Endothelial cell of umbilical vein (primary cell): ENCODE measurements around the gene MAGEB17. TPM values are rescaled to one million over a fixed set of nuclear protein-coding genes. Genes with fewer than 3 reads are reported as not detected.

Experiments
- BruUV-seq: library from RNA; stranded (reverse); fragments of 400-500 nt; replicated peaks from 2 replicates; lab custom pipeline; 2021; lab: Mats Ljungman, UMichigan
- CTCF ChIA-PET: fragments of 300-600, 350-600 bp; sonication (Branson Sonifier 250); formaldehyde crosslinking; loops from one replicate; lab custom pipeline; 2021; ENCODE audit warnings: antibody characterized with exemption, inconsistent platforms; lab: Charles Lee
- POLR2A ChIA-PET: fragments of 300-600, 350-600 bp; sonication (Branson Sonifier 250); formaldehyde crosslinking; loops from one replicate; lab custom pipeline; 2021; ENCODE audit warnings: antibody characterized with exemption, inconsistent platforms; lab: Charles Lee
- DNase-seq: peaks from one replicate; pipeline ENCODE4 v3.0.0-alpha.2; 2011; ENCODE audit warnings: low read depth, low spot score
- FAIRE-seq: peaks from 2 replicates; lab custom pipeline; 2011; peaks lifted over from hg19 to GRCh38; lab: Jason Lieb, UNC
- H2AFZ ChIP-seq: 2 replicates; pipeline ENCODE4 v1.6.0; 2012; ENCODE audit warnings: low read depth, low read length, control low read depth, inconsistent platforms
- H3K27ac ChIP-seq: 2 replicates; pipeline ENCODE4 v1.5.1; 2011; ENCODE audit warnings: low read depth, mild to moderate bottlenecking, control low read depth, low read length, moderate library complexity; ENCODE audit not compliant: insufficient read depth
- H3K27me3 ChIP-seq, 2 experiments: 2 replicates each; pipeline versions ENCODE4 v1.6.0 to v1.6.1; 2011; ENCODE audit warnings: low read length in 2 of 2, mixed read lengths in 1 of 2; ENCODE audit not compliant: control insufficient read depth in 2 of 2, insufficient read depth in 2 of 2
- H3K36me3 ChIP-seq, 2 experiments: 2 replicates in 1 of 2; 3 replicates in 1 of 2; pipeline ENCODE4 v1.5.1; 2011; ENCODE audit warnings: low read length in 2 of 2, mild to moderate bottlenecking in 1 of 2, moderate library complexity in 1 of 2; ENCODE audit not compliant: control insufficient read depth in 2 of 2, insufficient read depth in 2 of 2; ENCODE audit errors: extremely low read depth in 1 of 2
- H3K4me1 ChIP-seq: 3 replicates; pipeline ENCODE4 v1.5.1; 2011; ENCODE audit warnings: mild to moderate bottlenecking, low read length; ENCODE audit not compliant: control insufficient read depth, insufficient read depth; ENCODE audit errors: extremely low read depth
- H3K4me2 ChIP-seq: 2 replicates; pipeline ENCODE4 v1.6.1; 2011; ENCODE audit warnings: low read length, control low read depth, mixed read lengths; ENCODE audit not compliant: insufficient read depth
- H3K4me3 ChIP-seq, 3 experiments: fragments of 200-600 bp in 1 of 3; sonication (generic), shearing (Covaris generic) in 1 of 3; replicated peaks in 1 of 3; 2 replicates each; pipeline ENCODE4 v1.5.1; 2011 to 2016; ENCODE audit warnings: control low read depth in 3 of 3, low read length in 3 of 3, mild to moderate bottlenecking in 2 of 3, inconsistent platforms in 1 of 3, low read depth in 1 of 3, moderate library complexity in 1 of 3; ENCODE audit not compliant: insufficient read depth in 1 of 3
- H3K79me2 ChIP-seq: 2 replicates; pipeline ENCODE4 v1.6.0; 2012; ENCODE audit warnings: low read length, inconsistent platforms; ENCODE audit not compliant: control insufficient read depth, insufficient read depth
- H3K9ac ChIP-seq: replicated peaks from 2 replicates; pipeline ENCODE3; 2011; ENCODE audit warnings: low read length, control low read depth; ENCODE audit not compliant: insufficient read depth; ENCODE audit errors: extremely low read depth
- H3K9me1 ChIP-seq: replicated peaks from 3 replicates; pipeline ENCODE4 v1.6.0; 2011; ENCODE audit warnings: mild to moderate bottlenecking, low read length; ENCODE audit not compliant: control insufficient read depth, insufficient read depth; ENCODE audit errors: extremely low read depth
- H3K9me3 ChIP-seq: replicated peaks from 2 replicates; pipeline ENCODE4 v1.5.1; 2012; ENCODE audit warnings: low read length, inconsistent platforms; ENCODE audit not compliant: control insufficient read depth, insufficient read depth
- H4K20me1 ChIP-seq: replicated peaks from 2 replicates; pipeline ENCODE3; 2011; ENCODE audit warnings: mild to moderate bottlenecking, low read length; ENCODE audit not compliant: control insufficient read depth, insufficient read depth; ENCODE audit errors: extremely low read depth
- CTCF ChIP-seq, 2 donors: IDR thresholded peaks; 1 replicate in 1 of 2; 2 replicates in 1 of 2; pipeline ENCODE4 v1.5.1; 2011; ENCODE audit warnings: low read length in 2 of 2, mild to moderate bottlenecking in 2 of 2, moderate library complexity in 2 of 2, control low read depth in 1 of 2, inconsistent platforms in 1 of 2, low read depth in 1 of 2; ENCODE audit not compliant: insufficient read depth in 1 of 2; ENCODE audit errors: extremely low read depth in 1 of 2
- EZH2 ChIP-seq: IDR thresholded peaks from 2 replicates; pipeline ENCODE4 v1.6.1; 2012; ENCODE audit warnings: borderline replicate concordance, low read depth, mild to moderate bottlenecking, moderate library complexity, low read length, inconsistent platforms; ENCODE audit not compliant: severe bottlenecking
- FOS ChIP-seq: IDR thresholded peaks from 2 replicates; pipeline ENCODE4 v1.6.1; 2011; ENCODE audit warnings: mild to moderate bottlenecking, low read length, moderate library complexity, borderline replicate concordance; ENCODE audit not compliant: insufficient read depth
- GATA2 ChIP-seq: IDR thresholded peaks from 2 replicates; pipeline ENCODE4 v1.7.0; 2011; ENCODE audit warnings: low read depth, mild to moderate bottlenecking, moderate library complexity, mixed read lengths, low read length; ENCODE audit not compliant: insufficient read length, insufficient read depth
- JUN ChIP-seq: IDR thresholded peaks from 2 replicates; pipeline ENCODE4 v1.6.1; 2011; ENCODE audit warnings: borderline replicate concordance, low read depth; ENCODE audit not compliant: insufficient read length, insufficient read depth
- MYC ChIP-seq: IDR thresholded peaks from one replicate; pipeline ENCODE4 v1.6.1; 2011; ENCODE audit warnings: mild to moderate bottlenecking, low read depth, low read length
- POLR2A ChIP-seq: IDR thresholded peaks from 2 replicates; pipeline ENCODE4 v1.6.1; 2012; ENCODE audit warnings: low read depth, mild to moderate bottlenecking, control low read depth, low read length
- POLR2AphosphoS5 ChIP-seq: IDR thresholded peaks from 2 replicates; pipeline ENCODE4 v1.6.1; 2012; ENCODE audit warnings: low read depth, mild to moderate bottlenecking, control low read depth, low read length, moderate library complexity; ENCODE audit not compliant: insufficient read depth
- dilution Hi-C: fragments of 300-500 bp; cut with MboI; formaldehyde crosslinking; loops from one replicate; pipeline ENCODE4 v1.15.0; 2019; ENCODE audit warnings: low sequenced_read_pairs; ENCODE audit not compliant: extremely low pct_ligation_motif_present
- intact Hi-C: fragments of 100-400 bp; cut with micrococcal nuclease; formaldehyde crosslinking; loops from one replicate; pipeline ENCODE4 v1.10.0; 2022
- polyA plus RNA-seq, 4 experiments: library from polyadenylated mRNA; depleted of rRNA in 3 of 4; stranded (reverse) in 3 of 4; unstranded in 1 of 4; fragments of >200 nt; gene quantifications; 2 replicates each; pipeline versions ENCODE4 v1.2.1 to v1.2.3, GENCODE V29; 2011 to 2012; ENCODE audit warnings: missing spikeins in 1 of 4
- total RNA-seq: library from RNA; stranded (reverse); gene quantifications from 2 replicates; pipeline ENCODE4 v1.2.3, GENCODE V29; 2021
- TF ChIP-seq, protein P1 (sequence below): IDR thresholded peaks from 2 replicates; pipeline ENCODE4 v1.6.1; 2011; ENCODE audit not compliant: insufficient read depth, insufficient read length

MAGEB17 gene
- total and polyA plus RNA-seq, 2 donors (not counting 3 experiments of a cell fraction or from before 2014, with no cell fraction given): not detected

GRCh38 chrX:16204538-16204937 is 37.3 kb downstream of the MAGEB17 start:
- intact Hi-C loops (no loop called here), dilution Hi-C loops (no loop called here)
- ChIA-PET CTCF (no interaction called here), POLR2A (no interaction called here)
- Histone ChIP-seq H3K4me2 (no peak overlapping the region), H3K9me3 (no peaks in the 10 kb centered on the region), H3K9ac (no peak overlapping the region), H2AFZ (no peak overlapping the region), H3K36me3 (no peaks in the 10 kb centered on the region), H3K27ac (no peak overlapping the region), H3K4me3 (no peak overlapping the region), H4K20me1 (no peaks in the 10 kb centered on the region), H3K9me1 (no peaks in the 10 kb centered on the region), H3K79me2 (no peaks in the 10 kb centered on the region), H3K4me1 (no peaks in the 10 kb centered on the region), H3K27me3 (peaks cover 0 to 5% of the 10 kb centered on the region in 2 experiments)
- TF ChIP-seq CTCF (IDR thresholded peaks at IDR 0.05; ENCODE audit: extremely low read depth in 1 of 2, insufficient read depth in 1 of 2, low read depth in 1 of 2, low read length in 2 of 2) (no peak), POLR2A (no peak), MYC (no peak), FOS (no peak), EZH2 (no peak), POLR2AphosphoS5 (no peak), JUN (no peak), GATA2 (no peak)
- TF ChIP-seq, protein P1, sequence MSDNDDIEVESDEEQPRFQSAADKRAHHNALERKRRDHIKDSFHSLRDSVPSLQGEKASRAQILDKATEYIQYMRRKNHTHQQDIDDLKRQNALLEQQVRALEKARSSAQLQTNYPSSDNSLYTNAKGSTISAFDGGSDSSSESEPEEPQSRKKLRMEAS: no peak
- FAIRE-seq (no peak), DNase-seq (no peak)
- BruUV-seq: no TSS peak
